CD1c-positive myeloid dendritic cell (primary cell): ENCODE data around the gene KLHL7.
"Not testable (repeated sequence)": the region's sequence is repeated elsewhere in the genome, so short reads cannot be mapped to it uniquely, and the experiment has no call there.

Source experiments
- DNase-seq: peaks from one replicate; pipeline ENCODE4 v3.0.0-alpha.2; 2016; ENCODE audit errors: extremely low spot score

Gene KLHL7

GRCh38 chr7:23106823-23107663 lies 1.5 kb downstream of the KLHL7 start:
- DNase-seq = no peak

DNA sequence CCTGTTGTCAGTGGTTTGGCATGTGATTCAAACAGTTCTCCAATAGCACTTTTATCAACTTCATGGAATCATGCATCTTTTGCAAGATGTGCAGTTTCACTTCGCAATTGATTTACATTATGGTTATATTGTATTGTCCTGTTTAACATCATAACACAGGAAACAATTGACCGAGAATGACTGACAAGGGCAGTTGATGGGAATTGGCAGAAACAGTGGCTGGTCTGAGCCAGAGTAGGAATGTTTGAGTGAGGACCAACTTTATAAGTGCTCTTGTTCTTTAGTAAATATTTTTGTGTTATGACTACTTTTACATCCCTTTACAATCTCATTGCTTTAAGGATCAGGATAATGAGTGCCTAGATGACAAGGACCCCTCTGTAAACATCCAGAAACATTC lies 2.2 kb downstream of the KLHL7 start:
- no peak for DNase-seq

DNA sequence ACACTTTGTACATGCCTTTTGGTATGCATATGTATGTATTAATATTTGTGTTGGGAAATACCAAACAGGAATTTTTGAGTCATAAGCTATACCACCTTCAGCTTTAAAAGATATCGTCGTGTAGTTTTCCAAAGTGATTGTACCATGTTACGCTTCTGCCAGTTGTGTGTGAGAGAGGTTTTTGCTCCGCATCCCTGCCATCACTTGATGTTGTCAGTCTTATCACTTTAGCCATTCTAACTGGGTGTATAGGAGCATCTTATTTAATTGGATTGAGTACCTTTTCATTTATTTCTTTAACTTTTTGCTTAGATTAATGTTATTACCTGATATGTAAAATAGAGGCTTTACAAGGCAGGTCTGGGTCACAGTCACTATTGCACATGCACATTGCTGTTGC lies 3.4 kb downstream of the KLHL7 start:
- DNase-seq = no peak

DNA sequence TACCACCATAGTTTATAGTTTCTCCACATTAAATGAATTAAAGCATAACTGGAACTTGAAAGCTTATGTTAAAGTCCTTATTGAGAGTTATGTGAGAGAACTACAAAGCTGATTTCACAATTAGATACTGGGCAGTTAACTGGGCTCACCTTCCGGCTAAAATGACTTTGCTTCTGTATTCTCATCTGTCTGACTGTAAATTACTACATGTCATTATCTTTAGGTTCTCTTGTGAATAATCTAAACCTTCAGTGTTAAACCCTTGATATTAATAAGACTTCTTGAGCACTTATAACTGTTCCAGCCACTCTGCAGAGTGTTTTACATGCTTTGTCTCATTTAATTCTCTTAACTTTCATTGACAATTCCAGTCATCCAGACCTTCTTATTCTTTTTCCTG lies 3.9 kb downstream of the KLHL7 start:
- DNase-seq = no peak

DNA sequence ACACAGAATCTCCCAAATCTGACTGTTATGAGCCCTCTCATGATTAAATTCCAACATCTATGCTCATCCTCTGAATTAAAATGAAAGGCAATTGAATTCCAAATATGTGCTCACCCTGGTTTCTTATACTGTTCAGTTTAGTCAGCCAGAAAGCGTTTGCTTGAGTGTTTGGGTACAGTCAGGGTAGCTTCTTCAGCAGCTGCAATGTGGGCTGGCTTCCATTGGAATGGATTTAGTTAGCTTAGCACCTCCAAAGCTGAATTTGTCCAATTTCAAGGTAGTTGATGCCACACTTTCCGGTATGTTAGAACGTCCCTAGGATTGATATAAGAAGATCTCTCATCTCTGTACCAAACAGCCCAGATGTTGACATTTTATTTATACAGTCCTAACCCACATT lies 9.3 kb downstream of the KLHL7 start:
- DNase-seq = no peak

- DNase-seq = no peak
Measured at GRCh38 chr7:23115991-23116390, 10.4 kb downstream of the KLHL7 start.

- no peak for DNase-seq
Measured at GRCh38 chr7:23117841-23118240, 12.3 kb downstream of the KLHL7 start.

- no peak for DNase-seq
Measured at GRCh38 chr7:23120106-23120505, 14.5 kb downstream of the KLHL7 start.

GRCh38 chr7:23121165-23121564 lies 15.6 kb downstream of the KLHL7 start:
- DNase-seq = no peak

DNA sequence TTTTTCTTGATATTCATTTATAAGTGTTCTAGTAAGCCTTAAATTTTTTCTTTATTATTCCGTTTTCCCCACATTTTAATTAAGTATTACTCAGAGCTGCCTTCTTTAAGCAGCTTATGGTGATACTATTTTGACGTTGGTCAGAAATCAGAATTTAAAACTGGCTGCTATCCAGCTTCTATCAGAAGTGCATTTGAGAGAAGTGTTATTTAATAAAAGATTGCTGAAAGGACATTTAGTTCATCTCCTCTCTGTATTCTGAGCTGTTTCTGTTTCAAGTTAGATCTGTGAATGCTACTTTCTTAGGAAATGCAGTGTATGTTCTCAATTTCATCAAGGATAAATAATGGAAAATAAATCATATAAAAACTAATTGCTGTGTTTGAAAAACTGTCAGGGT lies 17.4 kb downstream of the KLHL7 start:
- DNase-seq = no peak

GRCh38 chr7:23123465-23123864 lies 17.9 kb downstream of the KLHL7 start:
- no peak for DNase-seq

GRCh38 chr7:23129036-23129435 lies 23.5 kb downstream of the KLHL7 start:
- DNase-seq = no peak

DNA sequence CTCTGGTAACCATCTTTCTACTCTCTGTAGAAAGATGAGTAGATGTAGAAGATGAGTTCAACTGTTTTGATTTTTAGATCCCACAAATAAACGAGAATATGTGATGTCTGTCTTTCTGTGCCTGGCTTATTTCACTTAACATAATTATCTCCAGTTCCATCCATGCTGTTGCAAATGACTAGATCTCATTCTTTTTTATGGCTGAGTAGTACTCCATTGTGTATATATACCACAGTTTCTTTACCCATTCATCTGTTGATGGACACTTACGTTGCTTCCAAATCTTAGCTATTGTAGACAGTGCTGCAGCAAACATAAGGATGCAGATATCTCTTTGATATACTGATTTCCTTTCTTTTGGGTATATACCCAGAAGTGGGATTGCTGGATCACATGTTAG lies 26.2 kb downstream of the KLHL7 start:
- DNase-seq = not testable (repeated sequence)

DNA sequence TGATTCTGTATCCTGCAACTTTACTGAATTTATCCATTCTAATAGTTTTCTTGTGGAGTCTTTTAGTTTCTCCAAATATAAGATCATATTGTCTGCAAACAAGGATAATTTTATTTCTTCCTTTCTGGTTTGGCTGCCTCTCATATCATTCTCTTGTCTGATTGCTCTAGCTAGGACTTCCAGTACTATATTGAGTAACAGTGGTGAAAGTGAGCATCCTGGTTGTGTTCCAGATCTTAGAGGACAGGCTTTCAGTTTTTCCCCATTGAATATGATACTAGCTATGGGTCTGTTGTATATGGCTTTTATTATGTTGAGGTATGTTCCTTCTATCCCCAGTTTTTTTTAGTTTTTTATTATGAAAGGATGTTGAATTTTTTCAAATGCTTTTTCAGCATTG lies 28.2 kb downstream of the KLHL7 start:
- DNase-seq = no peak

DNA sequence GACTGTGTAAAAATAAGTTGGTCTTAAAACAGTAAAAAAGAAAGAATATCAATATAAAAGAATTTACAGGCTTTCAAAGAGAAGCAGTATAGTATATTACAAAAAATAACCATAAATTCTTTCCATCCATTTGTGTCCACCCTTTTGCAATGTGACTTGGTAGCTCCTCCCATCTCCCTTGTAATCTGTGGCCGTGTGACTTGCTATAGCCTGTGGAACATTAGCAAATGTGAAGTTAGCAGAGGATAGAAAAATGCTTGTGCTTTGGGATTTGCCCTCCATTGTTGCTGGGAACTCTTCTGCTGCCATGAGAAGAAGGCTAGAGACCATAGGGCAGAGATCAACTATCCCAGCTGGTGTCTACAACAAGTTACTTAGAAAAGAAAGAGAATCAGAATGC lies 30.2 kb downstream of the KLHL7 start:
- DNase-seq = no peak

GRCh38 chr7:23136216-23136615 lies 30.6 kb downstream of the KLHL7 start:
- DNase-seq = no peak

GRCh38 chr7:23157679-23158078 lies 52.1 kb downstream of the KLHL7 start:
- no peak for DNase-seq

- DNase-seq = no peak
Measured at GRCh38 chr7:23158546-23158945, 53.0 kb downstream of the KLHL7 start.

GRCh38 chr7:23161482-23161881 lies 55.9 kb downstream of the KLHL7 start:
- DNase-seq = no peak

GRCh38 chr7:23164846-23165245 lies 59.3 kb downstream of the KLHL7 start:
- no peak for DNase-seq

- no peak for DNase-seq
Measured at GRCh38 chr7:23165316-23165715, 59.7 kb downstream of the KLHL7 start.

DNA sequence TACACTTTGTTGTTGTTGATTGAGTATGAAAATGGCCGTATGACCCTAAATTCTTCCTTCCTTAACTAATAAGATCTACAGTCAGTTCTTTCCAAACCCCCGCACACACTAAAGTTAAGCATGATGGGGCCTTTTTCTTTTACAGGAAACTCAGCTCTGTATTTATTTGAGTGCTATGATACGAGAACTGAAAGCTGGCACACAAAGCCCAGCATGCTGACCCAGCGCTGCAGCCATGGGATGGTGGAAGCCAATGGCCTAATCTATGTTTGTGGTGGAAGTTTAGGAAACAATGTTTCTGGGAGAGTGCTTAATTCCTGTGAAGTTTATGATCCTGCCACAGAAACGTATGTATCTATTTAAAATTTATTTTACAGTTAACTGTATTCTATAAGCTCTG lies 62.1 kb downstream of the KLHL7 start:
- DNase-seq = no peak

DNA sequence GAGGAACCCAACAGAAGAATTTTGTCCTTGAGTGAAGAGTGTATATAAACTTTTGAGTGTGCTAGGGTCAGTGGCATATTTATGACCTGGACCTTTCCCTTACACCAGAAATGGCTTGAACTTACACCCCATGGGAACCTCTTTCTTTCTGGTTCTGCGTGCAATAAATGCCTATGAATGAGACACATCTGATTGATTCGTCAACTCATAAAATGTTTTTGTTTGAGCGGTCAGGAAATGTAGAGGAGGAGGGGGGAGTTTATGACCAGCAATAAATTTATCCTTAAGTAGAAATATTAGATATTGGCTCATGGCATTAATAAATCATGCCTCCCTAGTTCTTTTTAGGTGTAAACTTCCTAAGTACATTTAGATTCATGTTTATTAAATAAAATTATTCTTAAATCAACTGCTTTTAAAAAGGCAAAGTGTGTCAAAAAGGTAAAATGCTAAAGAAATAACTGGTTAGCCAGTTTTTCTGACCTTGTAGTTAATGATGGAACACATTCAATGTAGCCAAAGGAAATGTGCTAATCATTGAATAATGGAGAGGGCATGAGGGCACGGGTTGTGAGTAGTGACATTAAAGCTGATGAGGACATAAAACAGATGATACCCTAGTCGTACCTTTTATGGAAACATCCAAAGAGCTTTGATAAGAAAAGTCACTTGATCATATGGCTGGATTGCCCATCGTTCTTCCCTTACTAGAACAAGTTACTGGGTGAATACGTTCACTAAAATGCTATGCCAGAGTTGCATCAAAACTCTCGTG lies 62.7 kb downstream of the KLHL7 start:
- DNase-seq = no peak
